Sigmoid colon (tissue), 3 donors: ENCODE results near the gene NCOR1.

Source experiments
- POLR2A ChIP-seq, 2 donors: fragments of 450-650 bp; IDR thresholded peaks; one replicate each; pipeline ENCODE4 v1.6.1; 2016; ENCODE audit warnings: antibody characterized with exemption in 2 of 2, mild to moderate bottlenecking in 2 of 2, moderate library complexity in 2 of 2
- TF ChIP-seq, protein P1 (sequence below), 4 experiments: fragments of 450-650 bp in 3 of 4; fragments of 200-600 bp in 1 of 4; IDR thresholded peaks; one replicate each; pipeline ENCODE4 v1.5.1; 2016 to 2019; ENCODE audit warnings: antibody characterized with exemption in 4 of 4, mild to moderate bottlenecking in 3 of 4, moderate library complexity in 2 of 4

DNA sequence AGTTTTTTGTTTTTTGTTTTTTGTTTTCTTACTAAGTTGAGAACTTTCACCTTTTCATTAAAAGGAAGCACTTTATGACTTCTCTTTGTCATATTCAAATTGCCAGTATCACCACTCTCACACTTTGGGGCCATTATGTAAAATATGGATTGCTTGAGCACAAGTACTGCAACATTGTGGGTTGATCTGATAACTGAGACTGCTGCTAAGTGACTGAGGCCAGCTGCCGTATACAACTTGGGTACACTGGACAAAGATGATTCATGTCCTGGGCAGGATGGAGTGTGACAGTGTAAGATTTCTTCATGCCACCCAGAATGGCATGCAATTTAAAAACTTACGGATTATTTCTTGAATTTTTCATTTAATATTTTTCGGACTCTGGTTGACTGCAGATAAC, 207.9 kb downstream of the NCOR1 start:
- TF ChIP-seq, protein P1, sequence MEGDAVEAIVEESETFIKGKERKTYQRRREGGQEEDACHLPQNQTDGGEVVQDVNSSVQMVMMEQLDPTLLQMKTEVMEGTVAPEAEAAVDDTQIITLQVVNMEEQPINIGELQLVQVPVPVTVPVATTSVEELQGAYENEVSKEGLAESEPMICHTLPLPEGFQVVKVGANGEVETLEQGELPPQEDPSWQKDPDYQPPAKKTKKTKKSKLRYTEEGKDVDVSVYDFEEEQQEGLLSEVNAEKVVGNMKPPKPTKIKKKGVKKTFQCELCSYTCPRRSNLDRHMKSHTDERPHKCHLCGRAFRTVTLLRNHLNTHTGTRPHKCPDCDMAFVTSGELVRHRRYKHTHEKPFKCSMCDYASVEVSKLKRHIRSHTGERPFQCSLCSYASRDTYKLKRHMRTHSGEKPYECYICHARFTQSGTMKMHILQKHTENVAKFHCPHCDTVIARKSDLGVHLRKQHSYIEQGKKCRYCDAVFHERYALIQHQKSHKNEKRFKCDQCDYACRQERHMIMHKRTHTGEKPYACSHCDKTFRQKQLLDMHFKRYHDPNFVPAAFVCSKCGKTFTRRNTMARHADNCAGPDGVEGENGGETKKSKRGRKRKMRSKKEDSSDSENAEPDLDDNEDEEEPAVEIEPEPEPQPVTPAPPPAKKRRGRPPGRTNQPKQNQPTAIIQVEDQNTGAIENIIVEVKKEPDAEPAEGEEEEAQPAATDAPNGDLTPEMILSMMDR (IDR thresholded peaks at IDR 0.05): no peak
- TF ChIP-seq POLR2A (IDR thresholded peaks at IDR 0.05): no peak
